DND-41 (cell line): ENCODE results near the gene ALX1.

Experiments
- EZH2 ChIP-seq: IDR thresholded peaks from 3 replicates; pipeline ENCODE4 v1.6.1; 2012; ENCODE audit warnings: borderline replicate concordance, low read depth, mild to moderate bottlenecking, moderate library complexity, low read length, inconsistent platforms; ENCODE audit not compliant: severe bottlenecking
- TF ChIP-seq, protein P1 (sequence below): IDR thresholded peaks from 2 replicates; pipeline ENCODE4 v1.5.1; 2012; ENCODE audit warnings: borderline replicate concordance, low read length, moderate library complexity, mild to moderate bottlenecking; ENCODE audit not compliant: poor library complexity, severe bottlenecking; ENCODE audit errors: extremely low read depth

DNA sequence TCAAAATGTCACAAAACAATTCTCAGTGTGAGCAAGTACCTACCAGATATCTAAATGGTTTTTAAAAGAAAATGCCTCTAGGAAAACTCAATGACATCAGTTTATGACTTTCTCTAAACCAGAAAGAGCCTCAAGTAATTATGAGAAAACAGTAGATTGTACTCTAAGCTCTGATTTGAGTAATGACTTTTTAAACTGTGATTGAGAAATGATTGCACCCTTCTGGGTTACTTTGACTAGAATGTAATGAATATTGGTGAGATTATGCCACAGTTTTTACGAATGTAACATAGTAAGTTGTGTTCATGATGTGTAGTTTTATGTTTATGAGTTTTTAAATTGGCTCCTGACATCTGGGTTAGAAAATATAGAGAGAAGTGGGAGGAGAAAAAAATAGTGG lies 68.8 kb downstream of the ALX1 start:
- TF ChIP-seq, protein P1, sequence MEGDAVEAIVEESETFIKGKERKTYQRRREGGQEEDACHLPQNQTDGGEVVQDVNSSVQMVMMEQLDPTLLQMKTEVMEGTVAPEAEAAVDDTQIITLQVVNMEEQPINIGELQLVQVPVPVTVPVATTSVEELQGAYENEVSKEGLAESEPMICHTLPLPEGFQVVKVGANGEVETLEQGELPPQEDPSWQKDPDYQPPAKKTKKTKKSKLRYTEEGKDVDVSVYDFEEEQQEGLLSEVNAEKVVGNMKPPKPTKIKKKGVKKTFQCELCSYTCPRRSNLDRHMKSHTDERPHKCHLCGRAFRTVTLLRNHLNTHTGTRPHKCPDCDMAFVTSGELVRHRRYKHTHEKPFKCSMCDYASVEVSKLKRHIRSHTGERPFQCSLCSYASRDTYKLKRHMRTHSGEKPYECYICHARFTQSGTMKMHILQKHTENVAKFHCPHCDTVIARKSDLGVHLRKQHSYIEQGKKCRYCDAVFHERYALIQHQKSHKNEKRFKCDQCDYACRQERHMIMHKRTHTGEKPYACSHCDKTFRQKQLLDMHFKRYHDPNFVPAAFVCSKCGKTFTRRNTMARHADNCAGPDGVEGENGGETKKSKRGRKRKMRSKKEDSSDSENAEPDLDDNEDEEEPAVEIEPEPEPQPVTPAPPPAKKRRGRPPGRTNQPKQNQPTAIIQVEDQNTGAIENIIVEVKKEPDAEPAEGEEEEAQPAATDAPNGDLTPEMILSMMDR: no peak
- no peak for TF ChIP-seq EZH2
